SK-N-SH treated with all-trans-retinoic acid at 6 μM for 48 hours (cell line): Measurements from ENCODE around the gene PLS3.
"Not testable (repeated sequence)": the region's sequence is repeated elsewhere in the genome, so short reads cannot be mapped to it uniquely, and the experiment has no call there.

Experiments used
- ATAC-seq: fragments of 200-7000 bp; cut with Tn5 transposase; 3 replicates; pipeline ENCODE4 v1.9.1; 2020; ENCODE audit warnings: mild to moderate bottlenecking, moderate library complexity
- ARNTL ChIP-seq: fragments of 450-650 bp; formaldehyde crosslinking; IDR thresholded peaks from 2 replicates; pipeline ENCODE4 v1.5.0; 2020; ENCODE audit warnings: low read depth, mild to moderate bottlenecking, moderate library complexity, borderline replicate concordance
- BACH2 ChIP-seq: fragments of 250-450 bp; sonication (Bioruptor Pico); IDR thresholded peaks from 2 replicates; pipeline ENCODE4 v1.9.0; 2021; ENCODE audit warnings: mild to moderate bottlenecking, borderline replicate concordance
- CSDC2 ChIP-seq: fragments of 250-450 bp; sonication (Bioruptor Pico); IDR thresholded peaks from 2 replicates; pipeline ENCODE4 v1.5.0; 2020; ENCODE audit warnings: mild to moderate bottlenecking, moderate library complexity
- GLIS3 ChIP-seq: fragments of 250-450 bp; sonication (Bioruptor Pico); IDR thresholded peaks from 2 replicates; pipeline ENCODE4 v1.5.0; 2020; ENCODE audit warnings: mild to moderate bottlenecking, moderate library complexity
- ISL1 ChIP-seq: fragments of 250-450 bp; sonication (Bioruptor Pico); IDR thresholded peaks from 2 replicates; pipeline ENCODE4 v2.1.2; 2022; ENCODE audit warnings: mild to moderate bottlenecking, moderate library complexity
- OSR1 ChIP-seq: fragments of 250-450 bp; sonication (Bioruptor Pico); IDR thresholded peaks from 2 replicates; pipeline ENCODE4 v1.8.0; 2022; ENCODE audit warnings: moderate library complexity, mild to moderate bottlenecking, inconsistent platforms
- PPARA ChIP-seq: fragments of 250-450 bp; sonication (Bioruptor Pico); IDR thresholded peaks from 2 replicates; pipeline ENCODE4 v1.5.0; 2020; ENCODE audit warnings: mild to moderate bottlenecking, borderline replicate concordance
- RARB ChIP-seq: fragments of 250-450 bp; sonication (Bioruptor Pico); IDR thresholded peaks from 2 replicates; pipeline ENCODE4 v1.8.0; 2021; ENCODE audit warnings: mild to moderate bottlenecking, moderate library complexity
- SNAI2 ChIP-seq: fragments of 250-450 bp; sonication (Bioruptor Pico); IDR thresholded peaks from 2 replicates; pipeline ENCODE4 v1.5.0; 2020; ENCODE audit warnings: mild to moderate bottlenecking, moderate library complexity
- TCF4 ChIP-seq: fragments of 250-450 bp; sonication (Bioruptor Pico); IDR thresholded peaks from 2 replicates; pipeline ENCODE4 v1.8.0; 2021; ENCODE audit warnings: mild to moderate bottlenecking, moderate library complexity, borderline replicate concordance
- TOX ChIP-seq: fragments of 250-450 bp; sonication (Bioruptor Pico); IDR thresholded peaks from 2 replicates; pipeline ENCODE4 v1.8.0; 2021; ENCODE audit warnings: mild to moderate bottlenecking, moderate library complexity, borderline replicate concordance
- ZC3H10 ChIP-seq: fragments of 250-450 bp; sonication (Bioruptor Pico); IDR thresholded peaks from 2 replicates; pipeline ENCODE4 v1.5.1; 2021; ENCODE audit warnings: mild to moderate bottlenecking, moderate library complexity
- ZFP3 ChIP-seq: fragments of 250-450 bp; sonication (Bioruptor Pico); IDR thresholded peaks from 2 replicates; pipeline ENCODE4 v1.5.0; 2020; ENCODE audit warnings: mild to moderate bottlenecking, moderate library complexity
- ZFP30 ChIP-seq: fragments of 450-650 bp; formaldehyde crosslinking; IDR thresholded peaks from 2 replicates; pipeline ENCODE4 v1.5.0; 2022; ENCODE audit warnings: mild to moderate bottlenecking, moderate library complexity
- ZNF565 ChIP-seq: fragments of 450-650 bp; formaldehyde crosslinking; conservative IDR thresholded peaks from 2 replicates; pipeline ENCODE4 v1.5.0; 2020; ENCODE audit warnings: low read depth, mild to moderate bottlenecking, moderate library complexity
- ZNF70 ChIP-seq: fragments of 450-650 bp; formaldehyde crosslinking; IDR thresholded peaks from 2 replicates; pipeline ENCODE4 v1.5.0; 2020; ENCODE audit warnings: mild to moderate bottlenecking, moderate library complexity
- ZNF8 ChIP-seq: fragments of 450-650 bp; formaldehyde crosslinking; IDR thresholded peaks from 2 replicates; pipeline ENCODE4 v1.5.0; 2020; ENCODE audit warnings: mild to moderate bottlenecking, moderate library complexity
- TF ChIP-seq, protein P1 (sequence below): fragments of 250-450 bp; sonication (Bioruptor Pico); IDR thresholded peaks from 2 replicates; pipeline ENCODE4 v1.5.0; 2020; ENCODE audit warnings: mild to moderate bottlenecking, moderate library complexity
- TF ChIP-seq, protein P2 (sequence below): fragments of 250-450 bp; sonication (Bioruptor Pico); IDR thresholded peaks from 2 replicates; pipeline ENCODE4 v1.8.0; 2021; ENCODE audit warnings: low read depth, mild to moderate bottlenecking, moderate library complexity, borderline replicate concordance
- TF ChIP-seq, protein P3 (sequence below): fragments of 250-450 bp; sonication (Bioruptor Pico); IDR thresholded peaks from 2 replicates; pipeline ENCODE4 v1.8.0; 2020; ENCODE audit warnings: mild to moderate bottlenecking, moderate library complexity, borderline replicate concordance

PLS3 gene

DNA sequence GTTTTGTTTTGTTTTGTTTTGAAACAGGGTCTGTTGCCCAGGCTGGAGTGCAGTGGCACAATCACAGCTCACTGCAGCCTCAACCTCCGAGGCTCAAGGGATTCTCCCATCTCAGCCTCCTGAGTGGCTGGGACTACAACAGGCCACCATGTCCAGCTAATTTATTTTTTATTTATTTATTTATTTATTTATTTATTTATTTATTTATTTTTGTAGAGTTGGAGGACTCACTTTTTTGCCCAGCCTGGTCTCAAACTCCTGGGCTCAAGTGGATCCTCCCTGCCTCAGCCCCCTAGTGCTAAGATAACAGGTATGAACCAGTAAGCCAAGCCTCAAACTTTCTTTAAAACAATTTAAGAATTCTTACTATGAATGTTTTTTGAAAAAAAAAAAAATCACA lies 26.6 kb upstream of the PLS3 start (continued):
- TF ChIP-seq TCF4 (CRISPR knock-in tag) = no peak
- TF ChIP-seq ZNF8 (CRISPR knock-in tag) = no peak
- no peak for TF ChIP-seq ARNTL (CRISPR knock-in tag)
- TF ChIP-seq, all 23 proteins: peak for 0

DNA sequence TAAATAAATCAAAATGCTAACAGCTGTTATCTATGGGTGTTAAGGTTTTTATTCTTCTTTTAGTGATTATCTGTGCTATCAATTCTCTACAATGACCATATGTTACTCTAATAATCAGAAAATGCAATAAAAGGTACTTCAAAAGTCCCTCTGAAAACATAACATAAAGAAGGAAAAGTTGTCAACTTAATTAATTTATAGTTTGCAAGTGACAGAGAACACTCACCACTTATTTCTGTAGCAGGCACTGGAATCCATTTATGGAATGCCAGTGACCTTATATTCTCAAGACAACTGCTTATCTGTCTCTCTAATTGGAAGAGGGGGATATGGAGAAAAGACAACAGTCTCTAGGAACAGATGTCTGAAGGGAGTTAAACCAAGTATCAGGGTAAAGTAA lies 25.6 kb upstream of the PLS3 start:
- ATAC-seq = no peak
- TF ChIP-seq ISL1 (peak; percentile 85), TCF4 (CRISPR knock-in tag) (peak; percentile 70), PPARA (no peak), ZNF8 (CRISPR knock-in tag) (no peak), SNAI2 (no peak)
- TF ChIP-seq, protein P1, sequence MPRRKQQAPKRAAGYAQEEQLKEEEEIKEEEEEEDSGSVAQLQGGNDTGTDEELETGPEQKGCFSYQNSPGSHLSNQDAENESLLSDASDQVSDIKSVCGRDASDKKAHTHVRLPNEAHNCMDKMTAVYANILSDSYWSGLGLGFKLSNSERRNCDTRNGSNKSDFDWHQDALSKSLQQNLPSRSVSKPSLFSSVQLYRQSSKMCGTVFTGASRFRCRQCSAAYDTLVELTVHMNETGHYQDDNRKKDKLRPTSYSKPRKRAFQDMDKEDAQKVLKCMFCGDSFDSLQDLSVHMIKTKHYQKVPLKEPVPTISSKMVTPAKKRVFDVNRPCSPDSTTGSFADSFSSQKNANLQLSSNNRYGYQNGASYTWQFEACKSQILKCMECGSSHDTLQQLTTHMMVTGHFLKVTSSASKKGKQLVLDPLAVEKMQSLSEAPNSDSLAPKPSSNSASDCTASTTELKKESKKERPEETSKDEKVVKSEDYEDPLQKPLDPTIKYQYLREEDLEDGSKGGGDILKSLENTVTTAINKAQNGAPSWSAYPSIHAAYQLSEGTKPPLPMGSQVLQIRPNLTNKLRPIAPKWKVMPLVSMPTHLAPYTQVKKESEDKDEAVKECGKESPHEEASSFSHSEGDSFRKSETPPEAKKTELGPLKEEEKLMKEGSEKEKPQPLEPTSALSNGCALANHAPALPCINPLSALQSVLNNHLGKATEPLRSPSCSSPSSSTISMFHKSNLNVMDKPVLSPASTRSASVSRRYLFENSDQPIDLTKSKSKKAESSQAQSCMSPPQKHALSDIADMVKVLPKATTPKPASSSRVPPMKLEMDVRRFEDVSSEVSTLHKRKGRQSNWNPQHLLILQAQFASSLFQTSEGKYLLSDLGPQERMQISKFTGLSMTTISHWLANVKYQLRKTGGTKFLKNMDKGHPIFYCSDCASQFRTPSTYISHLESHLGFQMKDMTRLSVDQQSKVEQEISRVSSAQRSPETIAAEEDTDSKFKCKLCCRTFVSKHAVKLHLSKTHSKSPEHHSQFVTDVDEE (CRISPR knock-in tag) = peak; percentile 56; the same call in 1 of the 2 replicates

DNA sequence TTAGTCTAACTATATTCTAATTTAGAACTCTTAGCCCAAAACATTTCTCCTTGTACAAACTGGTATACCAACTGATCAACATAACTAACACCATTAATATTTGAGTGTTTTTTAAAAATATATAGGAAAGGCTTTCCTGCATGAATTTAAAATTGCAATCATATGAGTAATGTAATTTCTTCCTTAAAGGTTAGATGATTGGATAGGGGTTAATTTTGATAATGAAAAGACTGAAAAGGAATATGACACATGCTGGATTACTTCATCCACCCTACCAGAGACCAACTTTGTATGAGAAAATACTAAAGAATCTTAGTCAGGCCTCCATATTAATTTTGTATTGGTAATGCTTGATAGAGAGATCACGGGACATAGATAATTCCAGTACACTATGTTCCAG lies 25.1 kb upstream of the PLS3 start:
- TF ChIP-seq BACH2 (no peak), ZFP30 (CRISPR knock-in tag) (no peak), TCF4 (CRISPR knock-in tag) (no peak), ZC3H10 (CRISPR knock-in tag) (no peak), OSR1 (CRISPR knock-in tag) (no peak), ZNF70 (CRISPR knock-in tag) (no peak), ZNF8 (CRISPR knock-in tag) (no peak)
- TF ChIP-seq, protein P1 (CRISPR knock-in tag) = no peak
- TF ChIP-seq, protein P2, sequence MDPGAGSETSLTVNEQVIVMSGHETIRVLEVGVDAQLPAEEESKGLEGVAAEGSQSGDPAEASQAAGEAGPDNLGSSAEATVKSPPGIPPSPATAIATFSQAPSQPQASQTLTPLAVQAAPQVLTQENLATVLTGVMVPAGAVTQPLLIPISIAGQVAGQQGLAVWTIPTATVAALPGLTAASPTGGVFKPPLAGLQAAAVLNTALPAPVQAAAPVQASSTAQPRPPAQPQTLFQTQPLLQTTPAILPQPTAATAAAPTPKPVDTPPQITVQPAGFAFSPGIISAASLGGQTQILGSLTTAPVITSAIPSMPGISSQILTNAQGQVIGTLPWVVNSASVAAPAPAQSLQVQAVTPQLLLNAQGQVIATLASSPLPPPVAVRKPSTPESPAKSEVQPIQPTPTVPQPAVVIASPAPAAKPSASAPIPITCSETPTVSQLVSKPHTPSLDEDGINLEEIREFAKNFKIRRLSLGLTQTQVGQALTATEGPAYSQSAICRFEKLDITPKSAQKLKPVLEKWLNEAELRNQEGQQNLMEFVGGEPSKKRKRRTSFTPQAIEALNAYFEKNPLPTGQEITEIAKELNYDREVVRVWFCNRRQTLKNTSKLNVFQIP (CRISPR knock-in tag) = no peak
- ATAC-seq = no peak

DNA sequence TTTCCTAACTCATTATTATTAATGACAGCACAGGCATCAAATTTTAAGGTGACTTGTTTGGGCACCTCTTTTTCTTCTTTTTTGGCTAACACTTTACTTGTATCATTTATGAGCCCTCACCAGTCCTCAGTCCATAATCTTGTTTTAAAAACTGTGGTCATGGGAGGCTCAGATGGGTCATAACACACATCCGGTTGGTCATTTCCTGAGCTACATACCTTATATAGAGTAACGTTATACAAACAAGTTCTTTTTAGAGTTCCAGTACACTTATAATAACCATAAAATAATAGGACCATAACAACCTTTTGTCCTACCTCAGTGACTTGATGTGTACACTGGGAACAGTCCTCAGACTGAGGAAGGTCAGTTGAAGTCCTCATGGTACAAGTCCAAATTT lies 21.1 kb upstream of the PLS3 start:
- ATAC-seq = no peak
- TF ChIP-seq TCF4 (CRISPR knock-in tag) (no peak), ZNF8 (CRISPR knock-in tag) (no peak), RARB (CRISPR knock-in tag) (no peak), ZNF565 (CRISPR knock-in tag) (no peak), GLIS3 (no peak), ZFP3 (CRISPR knock-in tag) (no peak), TOX (CRISPR knock-in tag) (no peak), ARNTL (CRISPR knock-in tag) (no peak), CSDC2 (CRISPR knock-in tag) (no peak), ZNF70 (CRISPR knock-in tag) (no peak), OSR1 (CRISPR knock-in tag) (no peak), ISL1 (no peak)
- TF ChIP-seq, protein P1 (CRISPR knock-in tag) = no peak
- TF ChIP-seq, protein P3, sequence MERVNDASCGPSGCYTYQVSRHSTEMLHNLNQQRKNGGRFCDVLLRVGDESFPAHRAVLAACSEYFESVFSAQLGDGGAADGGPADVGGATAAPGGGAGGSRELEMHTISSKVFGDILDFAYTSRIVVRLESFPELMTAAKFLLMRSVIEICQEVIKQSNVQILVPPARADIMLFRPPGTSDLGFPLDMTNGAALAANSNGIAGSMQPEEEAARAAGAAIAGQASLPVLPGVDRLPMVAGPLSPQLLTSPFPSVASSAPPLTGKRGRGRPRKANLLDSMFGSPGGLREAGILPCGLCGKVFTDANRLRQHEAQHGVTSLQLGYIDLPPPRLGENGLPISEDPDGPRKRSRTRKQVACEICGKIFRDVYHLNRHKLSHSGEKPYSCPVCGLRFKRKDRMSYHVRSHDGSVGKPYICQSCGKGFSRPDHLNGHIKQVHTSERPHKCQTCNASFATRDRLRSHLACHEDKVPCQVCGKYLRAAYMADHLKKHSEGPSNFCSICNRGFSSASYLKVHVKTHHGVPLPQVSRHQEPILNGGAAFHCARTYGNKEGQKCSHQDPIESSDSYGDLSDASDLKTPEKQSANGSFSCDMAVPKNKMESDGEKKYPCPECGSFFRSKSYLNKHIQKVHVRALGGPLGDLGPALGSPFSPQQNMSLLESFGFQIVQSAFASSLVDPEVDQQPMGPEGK (CRISPR knock-in tag) = no peak

DNA sequence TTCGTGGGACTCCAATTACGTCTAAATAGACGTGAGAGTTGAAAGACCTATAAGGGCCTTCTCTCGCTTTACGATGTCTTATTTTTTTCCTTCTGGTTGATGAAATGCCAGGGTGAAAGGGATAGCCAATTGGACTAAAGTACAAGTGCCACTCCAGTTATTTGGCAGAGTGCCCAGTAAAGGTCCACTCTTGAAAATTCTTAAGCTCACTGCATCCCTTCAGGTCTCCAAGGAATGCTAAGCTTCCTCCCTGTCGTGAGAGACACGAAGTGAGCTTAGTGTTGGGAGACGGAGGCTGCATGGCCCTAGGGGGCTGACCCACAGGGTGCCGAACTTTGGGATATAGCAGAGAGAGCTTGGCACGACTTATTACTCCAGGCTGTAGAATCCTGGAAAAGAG lies 19.9 kb upstream of the PLS3 start:
- not testable (repeated sequence) for ATAC-seq
